BLaER1 (cell line): ENCODE data around the gene PPP2R2C.
A peak's percentile ranks its signal among the peaks of the same experiment; 100 is the strongest.

ENCODE experiments used
- H3K27ac ChIP-seq: shearing (Covaris generic); formaldehyde crosslinking; 2 replicates; pipeline ENCODE4 v1.8.1; 2022
- H3K27me3 ChIP-seq: shearing (Covaris generic); formaldehyde crosslinking; 2 replicates; pipeline ENCODE4 v1.8.1; 2022
- H3K36me3 ChIP-seq: shearing (Covaris generic); formaldehyde crosslinking; 2 replicates; pipeline ENCODE4 v1.8.1; 2022
- H3K4me1 ChIP-seq: shearing (Covaris generic); formaldehyde crosslinking; 2 replicates; pipeline ENCODE4 v1.8.1; 2022
- H3K4me2 ChIP-seq: shearing (Covaris generic); formaldehyde crosslinking; 2 replicates; pipeline ENCODE4 v1.8.1; 2022
- H3K4me3 ChIP-seq: shearing (Covaris generic); formaldehyde crosslinking; 2 replicates; pipeline ENCODE4 v1.8.1; 2022
- H3K9ac ChIP-seq: shearing (Covaris generic); formaldehyde crosslinking; 2 replicates; pipeline ENCODE4 v1.8.1; 2022
- H3K9me3 ChIP-seq: shearing (Covaris generic); formaldehyde crosslinking; 2 replicates; pipeline ENCODE4 v1.8.1; 2022
- H4K20me1 ChIP-seq: shearing (Covaris generic); formaldehyde crosslinking; 2 replicates; pipeline ENCODE4 v1.8.1; 2022
- Cebpa-rat ChIP-seq: shearing (Covaris generic); IDR thresholded peaks from 2 replicates; pipeline ENCODE4 v1.8.1; 2022

PPP2R2C gene

DNA sequence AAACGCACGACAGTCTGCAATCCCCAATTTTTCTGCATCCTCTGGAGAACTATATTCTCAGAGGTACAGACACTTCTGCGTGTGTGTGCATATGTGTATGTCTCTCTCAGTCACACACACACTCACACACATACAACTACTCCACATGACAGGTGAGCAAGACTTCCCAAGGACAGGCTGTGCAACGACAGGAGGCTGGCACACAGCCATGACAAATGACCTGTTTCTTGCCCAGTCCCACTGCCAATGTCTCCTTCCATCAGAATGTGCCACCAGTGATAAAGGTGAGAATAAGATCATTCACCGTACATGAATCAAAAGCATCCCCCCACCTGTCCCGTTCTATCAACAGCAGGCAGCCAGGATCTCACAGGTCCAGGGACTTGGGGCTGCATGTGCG, 52.4 kb downstream of the PPP2R2C start:
- no peak overlapping the region for H3K9ac ChIP-seq
- H3K36me3 ChIP-seq, result no peaks in the 10 kb centered on the region
- no peak overlapping the region for H3K4me2 ChIP-seq
- TF ChIP-seq Cebpa-rat, result no peak
- H3K4me3 ChIP-seq, result no peak overlapping the region
- H3K4me1 ChIP-seq, result peaks cover 63% of the 10 kb centered on the region
- no peaks in the 10 kb centered on the region for H3K27me3 ChIP-seq
- no peak overlapping the region for H3K27ac ChIP-seq
- H4K20me1 ChIP-seq, result no peaks in the 10 kb centered on the region
- H3K9me3 ChIP-seq, result 0 out of 2 replicates have a peak, but pooled peaks cover 4% of the 10 kb centered on the region

DNA sequence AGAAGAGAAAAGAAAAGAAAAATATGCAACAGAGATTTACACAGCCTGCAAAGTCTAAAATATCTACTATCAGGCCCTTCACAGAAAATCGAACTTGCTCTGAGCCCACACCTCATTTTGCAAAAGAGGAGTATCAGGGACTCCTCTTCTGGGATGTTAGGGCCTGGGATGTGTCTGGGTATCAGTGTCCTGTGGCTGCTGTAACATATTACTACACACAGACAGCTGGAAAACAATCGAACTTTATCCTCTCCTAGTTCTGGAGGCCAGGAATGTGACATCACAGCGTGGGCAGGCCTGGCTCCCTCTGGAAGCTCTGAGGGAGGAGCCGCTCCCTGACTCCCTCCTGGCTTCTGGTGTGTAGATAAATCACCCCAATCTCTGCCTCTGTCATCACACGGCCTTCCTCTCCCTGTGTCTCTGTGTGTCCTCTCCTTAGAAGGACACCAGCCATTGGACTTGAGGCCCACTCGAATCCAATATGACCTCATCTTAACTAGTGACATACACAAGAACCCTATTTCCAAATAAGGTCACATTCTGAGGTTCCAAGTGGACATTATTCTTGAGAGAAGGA, 52.9 kb downstream of the PPP2R2C start:
- H3K4me3 ChIP-seq, result no peak overlapping the region
- H4K20me1 ChIP-seq, result no peaks in the 10 kb centered on the region
- H3K36me3 ChIP-seq, result no peaks in the 10 kb centered on the region
- peaks cover 63% of the 10 kb centered on the region for H3K4me1 ChIP-seq
- TF ChIP-seq Cebpa-rat, result no peak
- no peak overlapping the region for H3K27ac ChIP-seq
- 0 out of 2 replicates have a peak, but pooled peaks cover 4% of the 10 kb centered on the region for H3K9me3 ChIP-seq
- H3K4me2 ChIP-seq, result no peak overlapping the region
- H3K9ac ChIP-seq, result no peak overlapping the region
- no peaks in the 10 kb centered on the region for H3K27me3 ChIP-seq

- Histone ChIP-seq H3K4me1 (peaks cover 54% of the 10 kb centered on the region), H3K4me3 (no peak overlapping the region), H3K36me3 (no peaks in the 10 kb centered on the region), H3K27ac (no peak overlapping the region), H3K27me3 (no peaks in the 10 kb centered on the region), H3K9me3 (peaks cover 14% of the 10 kb centered on the region; the same call in 1 of the 2 replicates), H3K4me2 (peak overlapping the region; percentile 58), H4K20me1 (no peaks in the 10 kb centered on the region), H3K9ac (no peak overlapping the region)
- TF ChIP-seq Cebpa-rat, result no peak
Observed at GRCh38 chr4:6418193-6418755, 54.1 kb downstream of the PPP2R2C start.

- Histone ChIP-seq H3K27ac (no peak overlapping the region), H3K4me2 (peak overlapping the region; percentile 58), H3K27me3 (no peaks in the 10 kb centered on the region), H3K4me3 (no peak overlapping the region), H3K4me1 (peaks cover 53% of the 10 kb centered on the region), H3K36me3 (no peaks in the 10 kb centered on the region), H3K9ac (no peak overlapping the region), H4K20me1 (no peaks in the 10 kb centered on the region), H3K9me3 (peaks cover 14% of the 10 kb centered on the region; the same call in 1 of the 2 replicates)
- TF ChIP-seq Cebpa-rat, result no peak
Observed at GRCh38 chr4:6417516-6418050, 54.8 kb downstream of the PPP2R2C start.

DNA sequence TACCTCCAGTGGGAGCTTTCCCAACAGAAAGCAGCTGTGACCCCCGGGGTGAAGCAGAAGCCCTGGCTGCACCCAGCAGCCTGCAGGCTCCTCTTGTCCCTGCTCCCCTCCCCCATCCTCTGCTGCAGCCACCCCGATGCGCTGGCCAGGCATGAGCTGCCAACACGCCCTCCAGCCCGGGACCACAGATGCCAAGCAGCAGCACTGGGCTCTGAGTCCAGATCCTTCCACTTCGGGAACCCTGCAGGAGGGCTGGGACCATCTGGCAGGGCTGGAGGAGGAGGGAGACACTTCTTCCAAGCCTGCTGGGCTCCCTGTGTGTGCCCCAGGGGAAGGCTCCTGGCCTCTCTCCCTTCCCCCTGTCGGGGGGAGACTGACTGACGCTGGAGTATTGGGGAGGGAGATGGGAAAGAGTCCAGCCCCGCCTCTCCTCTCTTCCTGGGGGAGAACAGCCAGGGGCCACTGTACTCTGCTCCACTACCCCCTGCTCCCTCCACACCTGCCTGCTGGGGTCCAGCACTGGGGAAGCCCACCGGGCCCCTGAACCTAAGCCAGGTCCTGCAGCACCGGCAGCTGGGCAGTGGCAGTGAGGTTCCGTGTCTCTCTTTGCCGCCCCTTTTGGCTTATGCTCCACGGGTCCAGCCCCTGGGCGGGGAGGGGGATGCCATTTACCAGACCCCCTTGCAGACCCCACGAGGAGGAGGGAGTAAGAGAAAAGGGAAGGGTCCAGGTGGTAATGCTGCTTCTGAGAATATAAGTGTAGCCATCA, 55.7 kb downstream of the PPP2R2C start:
- H3K9ac ChIP-seq, result no peak overlapping the region
- no peaks in the 10 kb centered on the region for H3K27me3 ChIP-seq
- no peaks in the 10 kb centered on the region for H4K20me1 ChIP-seq
- H3K9me3 ChIP-seq, result peaks cover 14% of the 10 kb centered on the region; the same call in 1 of the 2 replicates
- H3K36me3 ChIP-seq, result no peaks in the 10 kb centered on the region
- H3K4me2 ChIP-seq, result peak overlapping the region; percentile 32
- no peak for TF ChIP-seq Cebpa-rat
- peaks cover 44% of the 10 kb centered on the region for H3K4me1 ChIP-seq
- no peak overlapping the region for H3K4me3 ChIP-seq
- H3K27ac ChIP-seq, result no peak overlapping the region

- no peaks in the 10 kb centered on the region for H3K27me3 ChIP-seq
- no peaks in the 10 kb centered on the region for H3K36me3 ChIP-seq
- H4K20me1 ChIP-seq, result no peaks in the 10 kb centered on the region
- H3K9ac ChIP-seq, result no peak overlapping the region
- H3K9me3 ChIP-seq, result peaks cover 10% of the 10 kb centered on the region; the same call in 1 of the 2 replicates
- no peak overlapping the region for H3K27ac ChIP-seq
- H3K4me3 ChIP-seq, result no peak overlapping the region
- no peak for TF ChIP-seq Cebpa-rat
- H3K4me2 ChIP-seq, result no peak overlapping the region
- H3K4me1 ChIP-seq, result peaks cover 37% of the 10 kb centered on the region
Observed at GRCh38 chr4:6415031-6415705, 57.2 kb downstream of the PPP2R2C start.

DNA sequence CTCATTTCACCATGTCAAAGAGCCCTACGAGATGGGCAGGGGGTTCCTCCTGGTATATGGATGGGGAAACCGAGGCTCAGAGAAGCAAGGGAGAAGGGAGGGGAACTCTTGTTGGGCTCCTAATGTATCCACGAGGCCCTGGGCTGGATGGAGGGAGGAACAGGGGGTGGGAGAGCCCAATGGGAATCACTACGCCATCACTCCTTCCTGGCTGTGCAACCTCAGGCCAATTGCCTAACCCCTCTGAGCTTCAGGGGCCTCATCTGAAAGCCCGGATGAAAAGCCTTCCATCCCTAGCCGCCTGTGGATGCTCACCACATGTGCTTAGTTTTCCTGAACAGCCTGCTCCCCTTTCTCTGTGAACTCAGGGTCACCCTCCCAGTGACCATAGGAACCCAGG, 57.8 kb downstream of the PPP2R2C start:
- Histone ChIP-seq H3K4me2 (no peak overlapping the region), H3K4me3 (no peak overlapping the region)

GRCh38 chr4:6410664-6411063, 61.8 kb downstream of the PPP2R2C start:
- Histone ChIP-seq H3K9me3 (peaks cover 10% of the 10 kb centered on the region; the same call in 1 of the 2 replicates), H4K20me1 (no peaks in the 10 kb centered on the region), H3K27ac (no peak overlapping the region), H3K9ac (no peak overlapping the region), H3K36me3 (no peaks in the 10 kb centered on the region), H3K4me2 (no peak overlapping the region), H3K27me3 (no peaks in the 10 kb centered on the region), H3K4me1 (peaks cover 13% of the 10 kb centered on the region), H3K4me3 (no peak overlapping the region)
- TF ChIP-seq Cebpa-rat, result no peak

More for the DNA sequence above, 57.8 kb downstream of the PPP2R2C start:
- Histone ChIP-seq H3K9ac (no peak overlapping the region), H4K20me1 (no peaks in the 10 kb centered on the region), H3K4me1 (peaks cover 42% of the 10 kb centered on the region), H3K9me3 (peaks cover 10% of the 10 kb centered on the region; the same call in 1 of the 2 replicates), H3K27me3 (no peaks in the 10 kb centered on the region), H3K27ac (no peak overlapping the region), H3K36me3 (no peaks in the 10 kb centered on the region)
- TF ChIP-seq Cebpa-rat, result no peak

DNA sequence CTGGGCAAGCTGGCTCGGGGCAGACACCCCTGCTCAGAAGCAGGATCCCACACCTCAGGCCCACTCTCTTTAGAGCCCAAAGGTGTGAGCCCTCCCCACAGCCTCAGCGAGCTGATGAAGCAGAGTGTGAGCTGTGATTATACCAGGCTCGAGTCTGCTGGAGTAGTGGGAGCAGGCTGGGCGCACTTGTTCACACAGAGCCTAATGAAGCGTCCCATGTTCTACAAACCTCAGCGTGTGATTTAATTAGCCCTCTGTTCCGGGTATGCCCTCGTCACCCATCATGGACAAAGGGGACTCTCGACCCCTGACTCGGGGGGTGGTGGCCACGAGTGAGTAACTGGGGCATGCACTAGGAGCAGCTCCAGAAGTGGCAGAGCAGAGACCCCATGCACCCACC, 62.3 kb downstream of the PPP2R2C start:
- Histone ChIP-seq H3K27me3 (no peaks in the 10 kb centered on the region), H3K9ac (no peak overlapping the region), H3K27ac (no peak overlapping the region), H4K20me1 (no peaks in the 10 kb centered on the region), H3K4me1 (peaks cover 17% of the 10 kb centered on the region), H3K4me2 (peak overlapping the region; percentile 40; the same call in 1 of the 2 replicates), H3K9me3 (peaks cover 10% of the 10 kb centered on the region; the same call in 1 of the 2 replicates), H3K4me3 (no peak overlapping the region), H3K36me3 (no peaks in the 10 kb centered on the region)
- no peak for TF ChIP-seq Cebpa-rat
